ENCODE data around the gene IFFO2.

IFFO2 gene

DNA sequence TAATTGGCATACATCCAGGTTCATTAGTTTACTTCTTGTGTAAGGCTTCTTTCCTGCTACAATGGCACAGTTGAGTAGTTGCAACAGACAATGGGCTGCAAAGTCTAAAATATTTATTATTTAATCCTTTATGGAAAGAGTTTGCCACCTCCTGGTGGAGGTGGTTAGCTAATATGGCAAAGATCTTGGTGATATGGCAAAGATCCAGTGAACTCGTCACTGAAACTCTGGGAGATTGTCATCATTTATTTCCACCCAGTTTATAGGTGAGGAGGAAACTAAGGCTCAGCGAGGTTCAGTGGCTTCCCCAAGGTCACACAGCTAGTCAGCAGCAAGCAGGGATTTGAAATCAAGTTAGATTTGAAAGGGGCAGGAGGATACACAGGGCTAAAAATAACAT, 16.1 kb upstream of the IFFO2 start:
- DNase-seq (ENCODE audit: low read depth): no peak

GRCh38 chr1:18970762-18971161, 14.3 kb upstream of the IFFO2 start:
- DNase-seq (ENCODE audit: low read depth): no peak

- DNase-seq (ENCODE audit: low read depth): no peak
Measured at GRCh38 chr1:18970358-18970757, 13.9 kb upstream of the IFFO2 start.

DNA sequence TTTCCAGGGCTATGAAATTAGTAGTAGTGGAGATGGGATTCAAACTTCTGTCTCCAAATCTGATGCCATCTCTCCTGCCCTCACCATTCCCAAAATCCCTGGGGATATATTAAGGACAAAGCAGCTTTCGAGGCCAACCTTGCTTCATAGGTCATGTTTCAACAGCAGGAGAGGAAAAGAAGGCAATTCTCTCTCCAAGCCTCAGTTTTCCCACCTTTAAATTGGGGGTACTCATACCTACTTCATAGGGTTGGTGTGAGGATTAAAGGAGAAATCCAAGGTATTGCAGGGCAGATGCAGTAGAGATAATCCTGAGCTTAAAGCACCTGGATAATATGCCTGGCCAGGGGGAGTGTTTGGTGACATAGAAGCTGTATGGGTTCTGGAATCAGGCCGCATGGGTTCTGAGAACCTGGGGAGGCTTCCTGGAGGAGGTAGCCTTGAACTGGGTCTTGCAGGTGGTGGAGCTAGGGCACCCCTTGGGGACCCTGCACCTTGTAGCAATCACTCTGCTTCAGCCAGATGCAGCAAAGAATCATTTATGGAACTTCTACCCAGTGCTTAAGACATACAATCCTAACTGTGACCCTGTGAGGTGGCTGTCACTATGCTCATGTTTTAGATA, 10.7 kb upstream of the IFFO2 start:
- no peak for DNase-seq (ENCODE audit: low read depth)

- DNase-seq (ENCODE audit: low read depth): no peak
Measured at GRCh38 chr1:18965206-18966173, 9.0 kb upstream of the IFFO2 start.

DNA sequence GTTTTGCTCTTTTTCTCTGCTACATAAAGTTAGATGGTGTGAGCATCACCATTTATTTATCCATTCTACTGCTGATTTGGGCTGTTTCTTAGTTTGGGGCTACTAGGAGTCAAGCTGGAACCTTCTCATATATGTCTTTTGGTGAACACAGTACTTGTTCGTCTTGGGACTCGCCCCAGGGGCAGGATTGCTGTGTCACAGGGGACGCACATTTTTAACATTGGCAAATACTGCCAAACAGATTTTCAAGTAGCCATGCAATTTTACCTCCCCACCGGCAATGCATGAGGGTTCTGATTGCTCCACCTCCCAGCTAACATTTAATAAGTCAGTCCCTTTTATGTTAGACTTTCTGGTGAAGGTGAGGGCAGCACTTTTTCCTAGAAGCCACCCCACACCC, 7.5 kb upstream of the IFFO2 start:
- DNase-seq (ENCODE audit: low read depth): no peak

DNA sequence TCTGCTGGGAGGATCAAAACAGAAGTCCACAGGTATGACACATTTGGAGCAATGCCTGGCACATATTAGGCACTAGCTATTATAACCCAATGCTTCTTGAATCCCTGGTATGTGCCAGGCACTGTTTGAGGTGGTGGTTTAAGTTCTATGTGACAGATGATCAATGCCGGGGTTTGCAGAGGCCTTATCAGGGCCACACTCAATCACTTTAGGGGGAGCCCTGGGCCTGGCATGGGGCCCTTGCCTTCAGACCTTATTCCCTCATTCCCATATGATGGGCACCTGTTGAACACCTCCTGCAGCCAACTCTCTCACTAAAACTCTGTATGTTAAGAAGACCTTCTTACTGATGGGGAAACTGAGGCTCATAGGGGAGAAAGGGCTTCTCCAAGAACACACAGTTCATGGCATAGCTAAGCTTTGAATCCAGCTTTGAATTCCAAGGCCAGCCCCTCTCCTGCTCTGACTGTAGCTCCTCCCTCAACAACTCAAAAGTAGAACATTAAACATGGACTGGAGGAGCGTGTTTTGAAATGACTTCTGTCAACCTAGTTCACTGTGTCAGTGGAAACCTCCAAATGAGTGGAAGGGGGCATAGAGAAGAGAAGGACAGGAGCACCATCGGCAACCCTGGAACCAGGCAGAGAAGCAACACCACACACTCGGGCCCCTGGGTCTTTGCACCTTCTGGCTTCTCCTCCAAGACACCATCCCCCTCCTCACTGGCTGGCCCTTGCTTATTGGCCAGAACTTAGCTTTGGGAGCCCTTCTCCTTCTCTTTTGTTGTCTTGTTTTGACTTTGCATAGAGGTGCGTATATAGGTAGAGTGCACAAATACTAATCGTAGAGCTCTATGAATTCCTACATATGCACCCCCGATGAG, 6.6 kb upstream of the IFFO2 start:
- DNase-seq (ENCODE audit: low read depth): no peak

GRCh38 chr1:18962121-18962721, 5.7 kb upstream of the IFFO2 start:
- no peak for DNase-seq (ENCODE audit: low read depth)

- DNase-seq (ENCODE audit: low read depth): no peak
Measured at GRCh38 chr1:18960821-18961220, 4.3 kb upstream of the IFFO2 start.

GRCh38 chr1:18960409-18960808, 3.9 kb upstream of the IFFO2 start:
- no peak for DNase-seq (ENCODE audit: low read depth)

- DNase-seq (ENCODE audit: low read depth): no peak
Measured at GRCh38 chr1:18959591-18959990, 3.1 kb upstream of the IFFO2 start.

DNA sequence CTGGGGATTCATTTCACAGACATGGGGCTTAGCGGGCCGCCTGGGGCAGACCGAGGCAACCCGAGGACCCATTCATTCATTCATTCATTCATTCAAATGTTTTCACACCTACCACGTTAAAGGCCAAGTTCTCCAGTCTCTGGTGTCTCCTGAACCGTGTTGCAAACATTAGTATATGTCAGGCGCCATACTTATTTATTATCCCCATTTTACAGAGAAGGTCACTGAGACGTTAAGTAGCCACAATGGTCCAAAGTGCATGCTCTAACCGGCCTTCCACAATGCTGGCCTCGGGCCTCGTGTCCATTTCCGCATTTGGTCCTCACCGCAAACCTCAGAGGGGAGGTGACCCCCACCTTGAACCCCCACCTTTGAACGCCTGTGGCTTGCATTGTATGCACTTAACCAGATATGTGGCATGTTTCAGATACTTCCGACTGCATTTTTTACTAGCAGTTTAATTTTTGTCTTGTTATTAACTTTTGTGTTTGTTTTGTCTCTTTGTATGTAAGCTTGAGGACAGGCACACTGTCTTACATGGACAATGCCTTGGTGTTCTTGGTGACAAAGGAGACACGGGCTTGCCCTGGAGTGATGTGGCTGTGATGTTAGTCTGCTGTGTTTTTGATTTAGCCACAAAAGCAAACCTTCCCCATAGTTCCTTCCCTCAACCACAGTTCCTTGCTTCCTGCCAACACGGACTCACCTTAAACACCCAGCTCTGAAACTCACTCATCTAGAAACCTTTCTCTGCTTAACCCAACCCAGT, 1.2 kb upstream of the IFFO2 start:
- DNase-seq (ENCODE audit: low read depth): no peak

GRCh38 chr1:18957136-18957521, 653 bp upstream of the IFFO2 start:
- no peak for DNase-seq (ENCODE audit: low read depth)

- no peak for DNase-seq (ENCODE audit: low read depth)
Measured at GRCh38 chr1:18955441-18956192, 859 bp downstream of the IFFO2 start.

GRCh38 chr1:18955131-18955440, 1.4 kb downstream of the IFFO2 start:
- no peak for DNase-seq (ENCODE audit: low read depth)

DNA sequence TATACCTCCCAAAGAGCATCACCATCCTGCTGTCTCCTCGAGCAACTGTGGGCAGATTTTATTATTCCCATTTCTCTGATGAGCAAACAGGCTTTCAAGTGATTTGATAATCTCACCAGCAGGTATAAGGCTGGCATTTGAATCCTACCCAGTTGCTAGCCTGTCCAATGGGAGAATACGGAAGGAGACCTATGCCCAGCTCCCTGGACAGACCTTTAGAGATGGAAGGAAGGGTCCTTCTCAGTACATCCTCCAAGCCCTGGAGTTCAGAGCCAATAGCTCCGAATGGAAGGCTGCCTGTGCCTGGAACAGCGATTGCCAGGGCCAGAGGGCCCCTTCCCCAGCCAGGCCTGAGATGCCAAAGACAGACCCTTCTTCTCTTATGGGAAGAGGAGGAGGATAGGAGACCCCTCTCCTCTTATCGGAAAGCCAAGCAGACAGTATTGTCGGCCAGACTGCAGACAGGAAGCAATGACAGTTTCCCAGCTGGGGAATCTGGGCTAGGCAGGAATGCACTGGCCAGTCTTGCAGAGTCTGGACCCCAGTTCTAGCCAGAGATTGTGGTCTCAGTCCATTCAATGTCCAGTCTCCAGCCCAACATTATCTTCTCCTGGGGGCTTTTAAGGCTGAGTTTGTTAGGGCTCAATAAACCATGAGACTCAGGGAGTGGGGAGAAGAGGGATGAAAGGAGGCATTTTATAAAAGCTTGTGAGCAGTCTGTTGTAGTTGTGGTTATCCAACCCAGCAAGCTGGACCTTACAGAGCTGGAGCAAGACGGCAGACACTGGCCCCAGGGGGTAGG, 2.0 kb downstream of the IFFO2 start:
- DNase-seq (ENCODE audit: low read depth): no peak

- DNase-seq (ENCODE audit: low read depth): no peak
Measured at GRCh38 chr1:18953731-18954231, 2.7 kb downstream of the IFFO2 start.

DNA sequence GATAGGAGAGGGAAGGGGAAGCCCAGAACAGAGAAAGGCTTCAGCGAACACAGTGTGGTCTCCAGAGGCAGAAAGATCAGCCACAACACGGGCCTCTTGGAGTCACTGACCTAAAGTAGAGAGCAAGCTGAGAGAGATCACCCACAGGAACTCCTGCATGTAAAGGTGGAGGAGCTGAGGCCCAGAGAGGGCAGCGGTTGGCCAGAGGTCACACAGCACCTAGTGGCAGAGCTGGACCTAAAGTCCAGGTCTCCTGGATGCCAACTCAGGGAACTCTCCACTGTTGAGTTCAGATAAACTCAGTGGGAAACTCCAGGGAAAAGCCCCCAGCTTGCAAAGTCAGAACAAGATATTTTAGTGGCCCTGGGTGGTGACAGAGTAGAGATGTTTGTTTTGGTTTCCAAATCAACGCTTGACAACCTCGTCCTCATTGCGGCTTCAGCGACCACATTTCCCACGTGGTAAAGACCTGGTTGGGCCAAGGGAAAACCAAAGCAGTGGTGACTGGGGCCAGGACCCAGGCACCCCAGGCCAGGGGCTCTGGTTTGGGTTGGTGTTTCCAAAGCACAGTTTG, 4.6 kb downstream of the IFFO2 start:
- DNase-seq (ENCODE audit: low read depth): no peak

DNA sequence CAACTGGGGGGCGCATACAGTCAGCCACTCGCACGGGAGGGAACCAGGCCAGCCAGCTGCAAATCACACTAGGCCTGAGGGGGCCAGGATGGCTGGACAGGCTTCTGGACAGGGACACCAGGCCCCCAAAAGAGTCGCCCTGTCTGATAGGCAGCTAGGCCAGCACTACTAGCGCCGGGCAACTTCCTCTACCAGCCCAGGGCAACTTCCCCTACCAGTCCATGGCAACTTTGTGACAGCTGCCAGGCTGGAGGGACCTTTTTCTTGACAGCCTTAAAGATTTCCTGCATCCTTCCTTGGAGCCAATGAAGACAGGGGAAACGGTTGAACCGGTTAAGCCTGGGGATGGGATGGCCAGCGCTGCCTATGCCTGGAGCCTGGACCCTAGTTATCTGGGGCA, 5.1 kb downstream of the IFFO2 start:
- DNase-seq (ENCODE audit: low read depth): no peak
